Kidney (tissue), 14 donors: ENCODE measurements around the gene ARF1. TPM values are rescaled to one million over a fixed set of nuclear protein-coding genes. Genes with fewer than 3 reads are reported as not detected.

Experiments used
- DNase-seq, 5 donors: peaks; one replicate each; pipeline ENCODE4 v3.0.0-alpha.2; 2013 to 2020
- FAIRE-seq: peaks from 2 replicates; lab custom pipeline; 2012; peaks lifted over from hg19 to GRCh38; lab: Jason Lieb, UNC
- H3K27ac ChIP-seq, 2 donors: one replicate each; pipeline ENCODE4 v1.7.0; 2013; ENCODE audit warnings: low read depth in 2 of 2, low read length in 2 of 2, inconsistent platforms in 1 of 2
- H3K27me3 ChIP-seq: one replicate; pipeline ENCODE4 v1.7.1; 2013; ENCODE audit warnings: low read length, inconsistent platforms; ENCODE audit not compliant: control insufficient read depth, insufficient read depth
- H3K36me3 ChIP-seq, 3 donors: one replicate each; pipeline versions ENCODE4 v1.7.0 to v1.7.1; 2013; ENCODE audit warnings: low read length in 3 of 3, control low read depth in 1 of 3, inconsistent platforms in 1 of 3; ENCODE audit not compliant: insufficient read depth in 3 of 3, control insufficient read depth in 2 of 3
- H3K4me1 ChIP-seq, 3 donors: one replicate each; pipeline versions ENCODE4 v1.7.0 to v1.7.1; 2013; ENCODE audit warnings: low read length in 3 of 3, inconsistent platforms in 1 of 3, low read depth in 1 of 3; ENCODE audit not compliant: control insufficient read depth in 2 of 3, insufficient read depth in 2 of 3
- H3K4me3 ChIP-seq, 3 donors: one replicate each; pipeline versions ENCODE4 v1.7.0 to v1.8.1; 2013; ENCODE audit warnings: low read length in 3 of 3, control low read depth in 1 of 3, inconsistent platforms in 1 of 3
- H3K9ac ChIP-seq, 3 donors: one replicate each; pipeline versions ENCODE4 v1.7.0 to v1.7.1; 2013; ENCODE audit warnings: low read length in 3 of 3, control low read depth in 1 of 3, inconsistent platforms in 1 of 3
- H3K9me3 ChIP-seq, 3 donors: one replicate each; pipeline versions ENCODE4 v1.7.0 to v1.7.1; 2013; ENCODE audit warnings: low read length in 3 of 3, control low read depth in 1 of 3, inconsistent platforms in 1 of 3; ENCODE audit not compliant: control insufficient read depth in 2 of 3, insufficient read depth in 1 of 3
- CTCF ChIP-seq: IDR thresholded peaks from 3 replicates; pipeline ENCODE4 v1.5.1; 2012; ENCODE audit warnings: mild to moderate bottlenecking, moderate library complexity, borderline replicate concordance; ENCODE audit not compliant: insufficient read depth; ENCODE audit errors: extremely low read depth
- intact Hi-C: fragments of 100-400 bp; cut with DNase I; formaldehyde crosslinking; loops from one replicate; pipeline ENCODE4 v1.11.1; 2022
- polyA plus RNA-seq: library from polyadenylated mRNA; stranded (reverse); fragments of 350-450 nt; fragmentation: Illumina TruSeq; extraction: RNeasy Lipid Tissue Mini Kit (QIAGEN cat#74804); gene quantifications from one replicate; pipeline ENCODE4 v1.2.3, GENCODE V29; 2014; ENCODE audit warnings: low read depth, low replicate concordance; ENCODE audit not compliant: insufficient read depth
- total RNA-seq: library from RNA; stranded (reverse); fragmentation: NEBNext Ultra II Directional; extraction: Animal tissue kit (Norgen Biotek cat#: 25700); gene quantifications from one replicate; pipeline ENCODE4 v1.2.1, GENCODE V29; 2021
- donor health status: control.
- donor health status: control.
- donor health status: control.
- donor health status: control.
- donor health status: control.
- donor health status: DM: yes; HTN: yes; CAD: no.
- donor health status: Normal renal cell carcinoma (clear cell type).

Gene ARF1
- total and polyA plus RNA-seq, 2 donors from 2014 or later: 383 to 398 TPM

DNA sequence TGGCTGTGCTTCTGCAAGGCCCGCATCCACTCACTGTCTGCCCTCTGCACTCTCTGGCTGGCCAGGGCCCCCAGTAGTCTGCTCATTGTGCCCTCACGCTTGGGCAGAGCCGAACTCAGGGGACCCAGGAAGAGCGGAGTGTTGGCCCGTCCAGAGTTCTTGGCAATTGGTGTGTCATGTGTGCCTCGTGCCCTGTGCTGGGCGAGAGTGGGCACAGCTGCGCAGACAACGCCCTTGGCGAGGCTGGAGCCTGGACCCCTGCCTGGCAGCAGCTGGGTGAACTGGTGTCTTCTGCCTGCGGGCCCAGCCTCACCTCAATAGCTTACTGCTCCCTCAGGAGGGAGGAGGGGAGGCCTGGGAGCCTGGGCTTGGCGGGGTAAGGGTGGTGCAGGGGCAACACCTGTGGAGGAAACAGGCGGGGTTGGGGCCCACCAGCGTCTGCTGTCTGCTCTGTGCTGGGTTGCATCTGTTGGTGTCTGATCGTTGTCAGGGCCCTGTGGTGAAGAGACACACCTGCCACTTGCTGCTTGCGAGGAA, 59.7 kb downstream of the ARF1 start:
- Histone ChIP-seq H3K4me3 (peak overlapping the region in 2 of 3 donors; percentile 68 to 86), H3K27me3 (no peaks in the 10 kb centered on the region), H3K9me3 (no peaks in the 10 kb centered on the region), H3K9ac (peak overlapping the region in 1 of 3 donors; percentile 25), H3K36me3 (peaks cover 0 to 6% (median 0%) of the 10 kb centered on the region in 3 donors), H3K4me1 (peaks cover 0 to 32% (median 20%) of the 10 kb centered on the region in 3 donors), H3K27ac (no peak overlapping the region)
- no peak for TF ChIP-seq CTCF
- DNase-seq: peak in 2 of 5 donors; percentile 55 to 79
- FAIRE-seq: no peak
- intact Hi-C loops: no loop called here

GRCh38 chr1:228142701-228143136, 60.2 kb downstream of the ARF1 start:
- TF ChIP-seq CTCF: no peak
- Histone ChIP-seq H3K27ac (no peak overlapping the region), H3K4me3 (no peak overlapping the region), H3K27me3 (no peaks in the 10 kb centered on the region), H3K9ac (peak overlapping the region in 1 of 3 donors; percentile 34), H3K4me1 (peaks cover 0 to 32% (median 20%) of the 10 kb centered on the region in 3 donors), H3K9me3 (no peaks in the 10 kb centered on the region), H3K36me3 (peaks cover 0 to 6% (median 0%) of the 10 kb centered on the region in 3 donors)
- intact Hi-C loops: no loop called here
- FAIRE-seq (no peak), DNase-seq (peak in 1 of 5 donors; percentile 30)

GRCh38 chr1:228143480-228144192, 61.1 kb downstream of the ARF1 start:
- no peak overlapping the region for H3K4me3 ChIP-seq
- peak in 1 of 5 donors; percentile 61 for DNase-seq
- H3K27me3 ChIP-seq: no peaks in the 10 kb centered on the region
- no peak overlapping the region for H3K27ac ChIP-seq
- H3K36me3 ChIP-seq: peaks cover 0 to 9% (median 0%) of the 10 kb centered on the region in 3 donors
- no peak overlapping the region for H3K9ac ChIP-seq
- no peak for FAIRE-seq
- no peak for TF ChIP-seq CTCF
- H3K9me3 ChIP-seq: no peaks in the 10 kb centered on the region
- peaks cover 0 to 34% (median 20%) of the 10 kb centered on the region in 3 donors for H3K4me1 ChIP-seq
- intact Hi-C loops: no loop called here
